ENCODE data around the gene DOCK9.
"Not testable (repeated sequence)": the region's sequence is repeated elsewhere in the genome, so short reads cannot be mapped to it uniquely, and the experiment has no call there.

The DOCK9 gene

DNA sequence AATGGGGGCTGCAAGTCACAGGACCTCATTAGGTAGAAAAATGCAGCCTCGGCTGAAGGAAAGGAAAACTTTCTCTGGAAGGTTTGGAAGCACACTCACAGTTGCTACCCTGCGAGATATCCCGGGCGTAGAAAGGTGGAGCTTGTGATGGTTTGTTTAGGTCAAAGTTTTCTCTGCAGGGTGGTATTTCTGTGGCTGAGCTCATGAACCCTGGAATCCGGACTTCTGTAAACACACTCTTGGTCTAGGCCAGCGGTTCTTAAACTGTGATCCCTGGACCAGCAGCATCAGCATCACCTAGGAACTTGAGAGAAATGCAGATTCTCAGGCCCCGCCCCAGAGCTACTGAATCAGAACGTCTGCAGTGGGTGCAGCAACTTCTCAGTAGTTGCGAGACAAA lies 222.1 kb downstream of the DOCK9 start:
- no peak for DNase-seq

DNA sequence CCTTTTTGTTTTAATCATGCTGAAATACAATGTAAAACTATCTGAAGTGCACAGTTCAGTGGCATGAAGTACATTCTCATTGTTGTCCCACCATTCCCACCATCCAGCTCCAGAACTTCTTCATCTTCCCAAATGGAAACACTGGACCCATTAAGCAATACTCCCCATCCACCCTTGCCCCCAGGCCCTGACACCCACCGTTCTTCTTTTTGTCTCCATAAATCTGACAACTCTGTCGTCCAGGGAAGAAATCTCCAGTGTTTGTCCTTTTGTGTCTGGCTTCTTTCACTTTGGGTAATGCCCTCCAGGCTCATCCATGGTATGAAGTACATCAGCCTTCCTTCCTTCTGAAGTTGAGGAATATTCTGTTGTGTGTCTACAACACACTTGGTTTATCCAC lies 222.7 kb downstream of the DOCK9 start:
- no peak for DNase-seq

DNA sequence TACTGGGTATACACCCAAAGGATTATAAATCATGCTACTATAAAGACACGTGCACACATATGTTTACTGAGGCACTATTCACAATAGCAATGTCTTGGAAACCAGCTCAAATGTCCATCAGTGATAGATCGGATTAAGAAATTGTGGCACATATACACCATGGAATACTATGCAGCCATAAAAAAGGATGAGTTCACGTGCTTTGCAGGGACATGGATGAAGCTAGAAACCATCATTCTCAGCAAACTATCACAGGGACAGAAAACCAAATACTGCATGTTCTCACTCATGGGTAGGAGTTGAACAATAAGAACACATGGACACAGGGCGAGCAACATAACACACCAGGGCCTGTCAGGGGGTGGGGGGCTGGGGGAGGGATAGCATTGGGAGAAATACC lies 223.4 kb downstream of the DOCK9 start:
- not testable (repeated sequence) for DNase-seq

DNA sequence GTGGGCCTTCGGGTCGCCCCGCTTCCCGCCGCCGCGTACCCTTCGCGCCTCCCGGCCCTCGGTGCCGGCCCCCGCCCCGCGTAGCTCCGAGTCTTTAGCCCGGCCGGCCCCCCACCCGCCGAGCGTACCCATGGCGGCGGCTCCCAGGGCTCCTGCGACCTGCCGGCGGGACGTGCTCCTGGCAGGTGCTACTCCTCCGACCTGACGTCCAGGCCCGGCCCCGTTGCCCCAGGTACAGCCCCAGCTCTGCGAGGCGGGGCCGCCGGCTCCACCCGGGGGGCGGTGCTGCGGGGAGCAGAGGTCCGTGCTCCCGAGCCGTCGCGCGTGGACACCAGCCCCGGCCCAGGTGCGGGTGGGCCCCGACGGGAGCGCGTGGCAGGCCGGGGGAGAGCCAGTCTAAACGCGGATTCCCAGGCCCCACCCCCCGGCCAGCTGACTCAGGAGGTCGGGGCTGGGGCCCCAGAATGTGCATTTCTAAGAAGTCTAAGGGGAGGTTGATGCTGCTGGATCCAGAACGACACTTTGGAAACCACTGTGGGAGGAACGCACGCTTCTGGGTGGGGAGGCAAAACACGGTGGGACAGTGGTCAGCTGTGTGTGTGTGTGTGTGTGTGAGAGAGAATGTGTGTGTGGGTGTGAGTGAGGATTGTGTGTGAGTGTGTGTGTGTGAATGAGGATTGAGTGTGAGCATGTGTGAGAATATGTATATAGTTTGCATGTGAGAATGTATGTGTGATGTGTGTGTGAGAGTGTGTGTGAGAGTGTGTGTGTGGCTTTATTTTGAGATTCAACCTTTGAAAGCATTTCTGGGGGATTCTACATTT lies 225.2 kb downstream of the DOCK9 start, which contains the start of gene SLC15A1:
TSS of gene SLC15A1 (minus strand) at position 206 of the 824 bp plus-strand sequence. CDS start at position 132, 74 bp downstream.
- DNase-seq = no peak

DNA sequence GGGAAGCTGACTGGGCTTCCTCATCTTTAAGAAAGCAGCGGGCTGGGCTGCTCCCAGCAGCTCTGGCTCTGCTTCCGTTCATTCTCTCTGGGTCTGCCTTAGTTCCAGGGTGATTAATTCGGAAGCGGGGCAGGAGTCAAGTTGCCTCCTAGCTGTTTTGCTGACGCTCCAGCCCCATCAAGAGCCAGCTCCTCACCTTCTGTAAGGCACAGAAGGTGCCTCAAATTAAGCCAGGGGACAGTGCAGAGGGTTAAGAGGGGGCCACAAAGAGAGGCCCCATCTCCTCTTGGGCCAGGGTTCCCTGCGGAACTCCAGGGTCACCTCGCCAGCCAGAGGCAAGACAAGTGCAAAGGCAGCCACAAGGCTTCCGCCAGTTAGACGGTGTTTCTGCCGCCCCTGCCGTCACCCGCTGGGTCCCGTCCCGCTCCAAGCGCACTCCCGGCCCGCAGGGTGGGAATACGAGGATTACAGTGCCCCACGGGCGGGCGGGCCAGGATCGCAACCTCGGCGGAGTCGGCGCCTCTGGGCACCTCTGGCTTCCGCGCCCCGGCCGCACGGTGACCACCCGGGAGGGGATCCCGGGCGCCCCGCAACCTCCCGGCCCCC lies 225.9 kb downstream of the DOCK9 start:
- DNase-seq = no peak

DNA sequence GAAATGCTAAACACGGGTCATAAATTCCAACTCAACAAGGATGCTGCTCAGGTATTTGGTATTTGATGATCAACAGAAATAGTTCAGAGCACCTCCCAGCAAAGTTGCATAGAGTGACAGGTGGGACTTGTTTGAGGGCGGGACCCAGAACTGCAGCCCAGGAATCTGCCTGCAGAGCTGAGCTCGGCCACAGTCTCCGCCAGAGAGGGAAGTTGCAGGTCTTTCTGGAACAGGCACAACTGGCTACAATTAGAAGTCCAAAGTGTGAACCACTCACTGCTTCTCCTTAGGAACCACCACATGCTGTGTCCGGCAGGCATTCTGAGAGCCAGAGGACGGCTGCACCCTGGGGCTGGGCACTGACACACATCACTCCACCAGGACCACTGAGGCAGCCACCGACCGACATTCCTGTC lies 226.5 kb downstream of the DOCK9 start:
- DNase-seq = no peak

DNA sequence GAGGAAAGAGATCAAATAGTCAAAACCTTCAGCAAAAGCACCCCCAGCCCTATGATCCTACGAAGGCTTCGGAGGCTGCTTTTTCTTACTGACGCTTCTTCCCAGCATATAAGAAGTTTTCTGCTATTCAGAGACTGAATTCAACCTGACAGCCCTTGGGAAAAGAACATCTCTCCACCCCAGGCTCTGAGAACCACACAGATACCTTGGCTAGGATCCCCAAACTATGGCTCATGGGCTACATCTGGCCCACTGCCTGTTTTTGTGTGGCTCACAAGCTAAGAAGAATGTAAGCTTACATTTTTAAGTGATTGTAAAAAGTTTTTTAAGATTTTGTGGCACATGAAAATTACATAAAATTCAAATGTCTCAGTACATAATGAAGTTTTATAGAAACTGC lies 228.4 kb downstream of the DOCK9 start:
- DNase-seq = no peak

DNA sequence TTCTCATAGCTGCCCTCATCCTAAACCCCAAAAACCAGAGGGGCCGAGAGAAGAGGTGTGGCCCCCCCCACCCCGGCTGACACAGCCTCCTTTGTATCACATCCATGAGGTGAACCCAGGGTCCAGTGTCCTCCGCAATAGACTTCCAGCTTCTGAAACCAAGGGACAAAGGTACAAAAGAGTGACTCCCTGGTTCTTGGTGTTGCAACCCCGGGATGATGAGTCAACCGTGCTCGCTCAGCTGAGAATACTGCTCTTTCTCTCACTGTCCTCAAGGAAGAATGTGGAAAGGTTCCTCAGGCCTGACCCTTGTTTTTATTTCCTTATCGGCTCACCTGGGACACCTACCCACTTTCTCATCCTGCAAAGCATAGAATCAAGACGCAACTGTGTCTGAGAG lies 230.9 kb downstream of the DOCK9 start:
- DNase-seq = no peak

Data from activated CD4-positive, CD25-positive, alpha-beta regulatory T cell (primary cell).